ENCODE results near the gene MAML1. TPM values are rescaled to one million over a fixed set of nuclear protein-coding genes. Genes with fewer than 3 reads are reported as not detected.

The MAML1 gene
- total RNA-seq, 1 donor from 2014 or later, result 29.1 TPM

- H3K27ac ChIP-seq, result no peak overlapping the region
- H3K27me3 ChIP-seq, result peaks cover 18% of the 10 kb centered on the region
These were observed 79.7 kb downstream of the MAML1 start for GRCh38 chr5:179812135-179812825.

GRCh38 chr5:179812997-179813607 lies 80.5 kb downstream of the MAML1 start:
- Mint-ChIP-seq H3K27me3 (ENCODE audit: insufficient read depth, low read depth) (peaks cover 13% of the 10 kb centered on the region), H3K27ac (no peak overlapping the region), H3K4me1 (peaks cover 3% of the 10 kb centered on the region), H3K36me3 (peaks cover 24% of the 10 kb centered on the region), H3K9me3 (peaks cover 4% of the 10 kb centered on the region), H3K4me3 (no peak overlapping the region)
- peaks cover 10% of the 10 kb centered on the region for H4K20me1 ChIP-seq (ENCODE audit: low read depth)
- H3F3A ChIP-seq (ENCODE audit: low read depth), result peaks cover 14% of the 10 kb centered on the region
- H3K27ac ChIP-seq, result no peak overlapping the region
- H3K4me2 ChIP-seq, result no peak overlapping the region
- peaks cover 26% of the 10 kb centered on the region for H3K27me3 ChIP-seq
- H3K36me3 ChIP-seq, result no peaks in the 10 kb centered on the region
- H3K4me1 ChIP-seq, result no peaks in the 10 kb centered on the region
- no peak overlapping the region for H2AFZ ChIP-seq (replicated peaks)
- TF ChIP-seq CTCF (IDR thresholded peaks at IDR 0.05) (no peak), EZH2 (IDR thresholded peaks at IDR 0.05) (no peak), EZH2phosphoT487 (IDR thresholded peaks at IDR 0.05) (no peak)
- no peak for DNase-seq (ENCODE audit: low spot score)
- no peak overlapping the region for H3K9ac ChIP-seq
- no peaks in the 10 kb centered on the region for H3K9me3 ChIP-seq (ENCODE audit: low read depth)
- H3K4me3 ChIP-seq, result no peak overlapping the region
- H3K79me2 ChIP-seq (ENCODE audit: low read depth), result peaks cover 5% of the 10 kb centered on the region

More at GRCh38 chr5:179812135-179812825, 79.7 kb downstream of the MAML1 start:
- DNase-seq (ENCODE audit: low spot score), result no peak
- Histone ChIP-seq H3K4me3 (no peak overlapping the region), H2AFZ (replicated peaks) (no peak overlapping the region), H3K9ac (no peak overlapping the region), H4K20me1 (ENCODE audit: low read depth) (peaks cover 7% of the 10 kb centered on the region), H3K9me3 (ENCODE audit: low read depth) (no peaks in the 10 kb centered on the region), H3K36me3 (no peaks in the 10 kb centered on the region), H3F3A (ENCODE audit: low read depth) (peaks cover 14% of the 10 kb centered on the region), H3K4me1 (no peaks in the 10 kb centered on the region), H3K79me2 (ENCODE audit: low read depth) (peaks cover 9% of the 10 kb centered on the region), H3K4me2 (no peak overlapping the region)
- Mint-ChIP-seq H3K9me3 (peaks cover 4% of the 10 kb centered on the region), H3K36me3 (peaks cover 24% of the 10 kb centered on the region), H3K4me1 (no peaks in the 10 kb centered on the region), H3K27me3 (ENCODE audit: insufficient read depth, low read depth) (peaks cover 9% of the 10 kb centered on the region), H3K4me3 (no peak overlapping the region), H3K27ac (no peak overlapping the region)
- TF ChIP-seq EZH2phosphoT487 (IDR thresholded peaks at IDR 0.05) (no peak), EZH2 (IDR thresholded peaks at IDR 0.05) (no peak), CTCF (IDR thresholded peaks at IDR 0.05) (no peak)

GRCh38 chr5:179814090-179814489 lies 81.5 kb downstream of the MAML1 start:
- peaks cover 13% of the 10 kb centered on the region for H3F3A ChIP-seq (ENCODE audit: low read depth)
- Mint-ChIP-seq H3K27me3 (ENCODE audit: insufficient read depth, low read depth) (peaks cover 15% of the 10 kb centered on the region), H3K36me3 (peaks cover 24% of the 10 kb centered on the region), H3K4me1 (peaks cover 11% of the 10 kb centered on the region), H3K9me3 (peaks cover 4% of the 10 kb centered on the region), H3K4me3 (no peak overlapping the region), H3K27ac (no peak overlapping the region)
- H3K4me3 ChIP-seq, result no peak overlapping the region
- DNase-seq (ENCODE audit: low spot score), result no peak
- H3K9me3 ChIP-seq (ENCODE audit: low read depth), result no peaks in the 10 kb centered on the region
- peaks cover 34% of the 10 kb centered on the region for H3K27me3 ChIP-seq
- TF ChIP-seq EZH2phosphoT487 (IDR thresholded peaks at IDR 0.05) (no peak), CTCF (IDR thresholded peaks at IDR 0.05) (no peak), EZH2 (IDR thresholded peaks at IDR 0.05) (no peak)
- peaks cover 8% of the 10 kb centered on the region for H3K4me1 ChIP-seq
- no peaks in the 10 kb centered on the region for H3K79me2 ChIP-seq (ENCODE audit: low read depth)
- no peak overlapping the region for H3K4me2 ChIP-seq
- no peaks in the 10 kb centered on the region for H3K36me3 ChIP-seq
- H3K9ac ChIP-seq, result no peak overlapping the region
- no peak overlapping the region for H2AFZ ChIP-seq (replicated peaks)
- H3K27ac ChIP-seq, result no peak overlapping the region
- H4K20me1 ChIP-seq (ENCODE audit: low read depth), result peaks cover 11% of the 10 kb centered on the region

Data from neural progenitor cell (in vitro differentiated cells).